ENCODE measurements around the gene FGF7. TPM values are rescaled to one million over a fixed set of nuclear protein-coding genes. Genes with fewer than 3 reads are reported as not detected.

Gene FGF7
- total RNA-seq, 1 experiment from 2014 or later, result not detected

DNA sequence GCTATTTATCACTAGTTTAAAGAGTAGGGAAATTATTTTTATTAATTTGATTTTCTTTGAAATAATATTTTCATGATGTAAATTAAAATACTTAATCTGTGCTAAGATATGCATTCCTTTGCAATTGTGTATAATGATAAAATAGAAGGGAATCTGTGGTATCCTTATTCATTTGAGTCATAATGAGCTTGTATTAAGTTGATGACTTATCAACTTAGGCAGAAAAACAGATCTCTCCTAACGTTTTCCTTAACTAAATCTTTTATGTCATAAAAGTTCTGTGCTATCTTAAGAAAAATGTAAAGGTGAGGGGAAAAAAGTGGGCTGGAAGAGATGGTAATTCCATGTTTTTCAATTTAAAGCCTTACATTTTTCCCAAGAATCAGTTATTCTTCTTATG is 1.9 kb downstream of the FGF7 start:
- Histone ChIP-seq H4K91ac (ENCODE audit: insufficient read length, low read depth, low read length) (no peak overlapping the region), H4K8ac (replicated peaks; ENCODE audit: insufficient read length, low read depth, low read length) (no peak overlapping the region), H3K23ac (ENCODE audit: insufficient read length, low read depth, low read length) (no peak overlapping the region), H3K56ac (ENCODE audit: insufficient read length, low read depth, low read length) (no peak overlapping the region), H3K14ac (ENCODE audit: insufficient read depth, low read length) (no peak overlapping the region), H4K5ac (ENCODE audit: insufficient read length, low read depth, low read length) (no peak overlapping the region), H2BK15ac (ENCODE audit: low read depth, low read length) (no peak overlapping the region), H3K4ac (ENCODE audit: low read depth, low read length) (no peak overlapping the region), H3K23me2 (ENCODE audit: insufficient read length, low read depth, low read length, poor library complexity, severe bottlenecking) (no peaks in the 10 kb centered on the region), H3K4me1 (ENCODE audit: insufficient read depth, low read length) (no peaks in the 10 kb centered on the region; the same call in 1 of the 2 replicates), H3T11ph (ENCODE audit: low read length) (no peak overlapping the region), H2BK120ac (ENCODE audit: low read depth, low read length, poor library complexity, severe bottlenecking) (no peak overlapping the region), H3K79me1 (ENCODE audit: insufficient read depth, low read depth, low read length, poor library complexity, severe bottlenecking) (no peaks in the 10 kb centered on the region), H3K4me2 (ENCODE audit: insufficient read depth, insufficient read length, low read length) (no peak overlapping the region), H3K27ac (ENCODE audit: insufficient read length, low read depth, low read length) (no peak overlapping the region), H3K79me2 (ENCODE audit: insufficient read depth, low read length) (no peaks in the 10 kb centered on the region), H3K18ac (ENCODE audit: insufficient read length, low read depth, low read length) (no peak overlapping the region), H2BK5ac (ENCODE audit: insufficient read length, low read length) (no peak overlapping the region), H2BK12ac (ENCODE audit: insufficient read length, low read depth, low read length) (no peak overlapping the region), H3K9ac (ENCODE audit: extremely low read depth, insufficient read length, low read length) (no peak overlapping the region), H3K27me3 (ENCODE audit: insufficient read depth, low read length) (no peaks in the 10 kb centered on the region), H3K9me3 (ENCODE audit: control insufficient read depth, low read depth, low read length) (no peaks in the 10 kb centered on the region), H4K20me1 (ENCODE audit: control insufficient read depth, insufficient read depth, insufficient read length) (no peaks in the 10 kb centered on the region), H2AFZ (ENCODE audit: low read length) (no peak overlapping the region), H2BK20ac (ENCODE audit: low read depth, low read length, poor library complexity, severe bottlenecking) (no peak overlapping the region), H2AK5ac (ENCODE audit: insufficient read length, low read length) (no peak overlapping the region)
- no peak overlapping the region for H3K27ac Mint-ChIP-seq
- WGBS (ENCODE audit: extremely low coverage, insufficient read length, low lambda C conversion rate), result no CpG with 5 or more reads among the region's 1 CpG
- no peaks in the 10 kb centered on the region for H3K9me3 Mint-ChIP-seq
- TF ChIP-seq, protein P1, sequence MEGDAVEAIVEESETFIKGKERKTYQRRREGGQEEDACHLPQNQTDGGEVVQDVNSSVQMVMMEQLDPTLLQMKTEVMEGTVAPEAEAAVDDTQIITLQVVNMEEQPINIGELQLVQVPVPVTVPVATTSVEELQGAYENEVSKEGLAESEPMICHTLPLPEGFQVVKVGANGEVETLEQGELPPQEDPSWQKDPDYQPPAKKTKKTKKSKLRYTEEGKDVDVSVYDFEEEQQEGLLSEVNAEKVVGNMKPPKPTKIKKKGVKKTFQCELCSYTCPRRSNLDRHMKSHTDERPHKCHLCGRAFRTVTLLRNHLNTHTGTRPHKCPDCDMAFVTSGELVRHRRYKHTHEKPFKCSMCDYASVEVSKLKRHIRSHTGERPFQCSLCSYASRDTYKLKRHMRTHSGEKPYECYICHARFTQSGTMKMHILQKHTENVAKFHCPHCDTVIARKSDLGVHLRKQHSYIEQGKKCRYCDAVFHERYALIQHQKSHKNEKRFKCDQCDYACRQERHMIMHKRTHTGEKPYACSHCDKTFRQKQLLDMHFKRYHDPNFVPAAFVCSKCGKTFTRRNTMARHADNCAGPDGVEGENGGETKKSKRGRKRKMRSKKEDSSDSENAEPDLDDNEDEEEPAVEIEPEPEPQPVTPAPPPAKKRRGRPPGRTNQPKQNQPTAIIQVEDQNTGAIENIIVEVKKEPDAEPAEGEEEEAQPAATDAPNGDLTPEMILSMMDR (conservative IDR thresholded peaks at IDR 0.05), result no peak
- no peaks in the 10 kb centered on the region for H3K27me3 Mint-ChIP-seq (ENCODE audit: low read depth)
- no peak overlapping the region for H3K4me3 Mint-ChIP-seq
- H3K4me1 Mint-ChIP-seq, result peaks cover 3 to 5% of the 10 kb centered on the region in 2 experiments; a peak in 3 of 4 replicates
- DNase-seq, result no peak
- H3K36me3 Mint-ChIP-seq (ENCODE audit: insufficient read depth in 1 of 3, low read depth in 3 of 3), result no peaks in the 10 kb centered on the region
